Memory B cell (primary cell): ENCODE data around the gene FAM170A.

ENCODE experiments used
- ATAC-seq: fragments of 150-1000 bp; cut with Tn5 transposase; 2 replicates; pipeline ENCODE4 v1.10.0; 2021; ENCODE audit warnings: low read depth, mild to moderate bottlenecking, moderate library complexity
- DNase-seq, 2 donors: peaks; one replicate each; pipeline ENCODE4 v3.0.0; 2022; ENCODE audit warnings: low spot score in 2 of 2
- H3K27ac Mint-ChIP-seq: one replicate; pipeline ENCODE4 v1.8.0; 2022; ENCODE audit warnings: mild to moderate bottlenecking, moderate library complexity, mixed read lengths
- H3K27me3 Mint-ChIP-seq: one replicate; pipeline ENCODE4 v1.8.0; 2022; ENCODE audit warnings: mixed read lengths
- H3K36me3 Mint-ChIP-seq: one replicate; pipeline ENCODE4 v1.8.0; 2022; ENCODE audit warnings: mild to moderate bottlenecking, mixed read lengths
- H3K4me1 Mint-ChIP-seq: one replicate; pipeline ENCODE4 v1.8.0; 2022; ENCODE audit warnings: mixed read lengths
- H3K4me3 Mint-ChIP-seq: one replicate; pipeline ENCODE4 v1.8.0; 2022; ENCODE audit warnings: mild to moderate bottlenecking, moderate library complexity, mixed read lengths
- H3K9me3 Mint-ChIP-seq: one replicate; pipeline ENCODE4 v1.8.0; 2022; ENCODE audit warnings: mixed read lengths

Gene FAM170A

DNA sequence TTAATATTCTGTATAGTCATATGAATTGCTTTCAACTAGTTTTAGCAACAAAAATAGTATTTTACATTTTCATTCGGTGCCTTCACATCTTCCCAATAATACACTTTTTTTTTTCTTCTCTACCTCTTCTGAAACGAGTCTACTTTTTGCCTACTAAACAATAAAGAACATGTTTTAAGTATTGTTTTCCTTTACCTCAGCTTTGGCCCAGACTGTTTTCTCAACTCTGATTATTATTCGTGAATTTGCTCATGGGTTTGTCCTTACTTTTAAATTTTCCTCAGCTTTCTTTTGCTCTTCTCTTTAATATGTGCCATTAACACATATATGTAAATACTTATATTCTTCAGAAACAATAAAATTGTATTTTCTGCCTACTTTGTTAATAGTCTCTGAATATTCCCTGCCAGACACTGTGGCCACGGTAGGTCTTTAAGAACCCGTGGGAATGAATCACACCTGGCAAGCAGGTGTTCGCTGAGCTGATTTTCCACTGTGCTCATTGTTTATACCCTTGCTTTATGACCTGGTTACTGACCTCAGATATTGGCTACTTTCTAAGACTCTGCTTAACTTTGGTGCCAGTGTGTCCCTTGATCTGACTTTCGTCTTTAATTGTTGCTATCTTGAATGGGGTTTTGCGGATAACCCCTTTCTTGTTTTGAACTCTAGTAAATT is 49.1 kb downstream of the FAM170A start:
- no peaks in the 10 kb centered on the region for H3K27me3 Mint-ChIP-seq
- H3K36me3 Mint-ChIP-seq, result no peaks in the 10 kb centered on the region
- H3K4me3 Mint-ChIP-seq, result no peak overlapping the region
- ATAC-seq (no peak), DNase-seq (no peak)
- H3K4me1 Mint-ChIP-seq, result no peaks in the 10 kb centered on the region
- H3K9me3 Mint-ChIP-seq, result peaks cover 1% of the 10 kb centered on the region
- H3K27ac Mint-ChIP-seq, result no peak overlapping the region

DNA sequence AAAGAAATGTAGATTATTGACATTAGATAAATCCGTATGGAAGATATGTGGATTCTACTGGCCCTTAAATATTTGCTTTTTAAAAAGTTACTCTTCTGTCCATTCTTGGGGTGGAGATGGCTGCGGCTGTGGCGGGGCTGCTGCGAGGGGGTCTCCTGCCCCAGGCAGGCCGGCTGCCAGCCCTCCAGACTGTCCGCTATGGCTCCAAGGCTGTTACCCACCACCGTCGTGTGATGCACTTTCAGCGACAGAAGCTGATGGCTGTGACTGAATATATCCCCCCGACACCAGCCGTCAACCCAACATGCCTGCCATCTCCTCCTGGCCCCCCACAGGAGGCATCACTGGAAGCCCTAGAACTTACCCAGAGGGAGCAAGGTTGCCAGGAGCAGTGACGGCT is 50.7 kb downstream of the FAM170A start:
- no peak overlapping the region for H3K27ac Mint-ChIP-seq
- H3K27me3 Mint-ChIP-seq, result no peaks in the 10 kb centered on the region
- H3K4me1 Mint-ChIP-seq, result no peaks in the 10 kb centered on the region
- peaks cover 2% of the 10 kb centered on the region for H3K9me3 Mint-ChIP-seq
- H3K4me3 Mint-ChIP-seq, result no peak overlapping the region
- DNase-seq, result no peak
- no peaks in the 10 kb centered on the region for H3K36me3 Mint-ChIP-seq
- no peak for ATAC-seq

DNA sequence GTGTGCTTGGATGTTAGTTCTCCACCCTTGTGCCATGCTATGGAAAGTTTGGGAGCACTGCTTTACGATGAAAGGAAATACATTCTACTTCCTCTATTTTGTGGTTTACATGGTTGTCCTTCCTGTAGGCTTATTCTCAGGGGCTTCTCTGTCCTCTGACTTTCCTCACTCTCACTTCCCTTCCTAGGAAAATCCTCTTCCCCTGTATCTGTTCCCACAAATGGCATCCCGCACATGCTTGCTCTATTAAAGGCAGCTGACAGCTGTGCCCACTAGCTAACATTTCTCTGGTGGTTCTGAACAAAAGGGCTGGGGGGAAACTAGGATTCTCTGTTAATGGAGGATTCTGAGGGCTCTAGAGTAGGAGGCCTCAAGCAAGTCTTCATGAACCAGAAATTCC is 52.4 kb downstream of the FAM170A start:
- H3K4me1 Mint-ChIP-seq, result no peaks in the 10 kb centered on the region
- peaks cover 2% of the 10 kb centered on the region for H3K9me3 Mint-ChIP-seq
- no peak overlapping the region for H3K27ac Mint-ChIP-seq

DNA sequence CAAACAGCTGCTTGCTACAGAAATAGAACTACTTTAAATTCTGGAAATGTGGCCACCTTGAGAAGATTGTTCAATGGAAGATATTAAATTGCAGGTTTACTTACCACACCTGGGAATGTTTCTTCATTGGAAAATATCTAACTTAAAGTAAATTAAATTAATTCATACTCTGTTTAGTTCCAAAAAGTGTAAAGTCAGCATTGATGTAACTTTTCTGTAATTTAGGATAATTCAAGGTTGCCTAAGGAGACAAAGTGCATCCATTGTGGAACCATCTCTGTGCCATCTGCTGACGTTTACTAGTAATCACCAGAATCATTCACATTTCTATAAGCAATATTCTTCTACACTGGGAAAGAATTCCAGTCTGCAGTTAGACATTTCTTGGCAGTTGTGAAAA is 53.0 kb downstream of the FAM170A start:
- Mint-ChIP-seq H3K36me3 (no peaks in the 10 kb centered on the region), H3K4me1 (no peaks in the 10 kb centered on the region), H3K4me3 (no peak overlapping the region), H3K9me3 (peaks cover 2% of the 10 kb centered on the region), H3K27ac (no peak overlapping the region), H3K27me3 (no peaks in the 10 kb centered on the region)
- DNase-seq, result no peak
- no peak for ATAC-seq

More for the DNA sequence above, 52.4 kb downstream of the FAM170A start:
- ATAC-seq (no peak), DNase-seq (no peak)
- H3K4me3 Mint-ChIP-seq, result no peak overlapping the region
- no peaks in the 10 kb centered on the region for H3K27me3 Mint-ChIP-seq
- H3K36me3 Mint-ChIP-seq, result no peaks in the 10 kb centered on the region
